Progenitor cell of endocrine pancreas (in vitro differentiated cells): ENCODE results near the gene ALOX15. TPM values are rescaled to one million over a fixed set of nuclear protein-coding genes. Genes with fewer than 3 reads are reported as not detected.
"Not testable (repeated sequence)": the region's sequence is repeated elsewhere in the genome, so short reads cannot be mapped to it uniquely, and the experiment has no call there.

Experiments
- DNase-seq: peaks from one replicate; pipeline ENCODE4 v3.0.0; 2021; ENCODE audit warnings: low spot score; ENCODE audit not compliant: unreplicated experiment
- H3K27ac Mint-ChIP-seq: 2 replicates; pipeline ENCODE4 v1.8.0; 2021; ENCODE audit warnings: mild to moderate bottlenecking, moderate library complexity, mixed read lengths
- H3K27me3 Mint-ChIP-seq: 2 replicates; pipeline ENCODE4 v1.8.0; 2021; ENCODE audit warnings: mixed read lengths
- H3K36me3 Mint-ChIP-seq: 2 replicates; pipeline ENCODE4 v1.8.0; 2022; ENCODE audit warnings: mixed read lengths; ENCODE audit not compliant: insufficient read depth
- H3K4me1 Mint-ChIP-seq: 2 replicates; pipeline ENCODE4 v1.8.0; 2021; ENCODE audit warnings: low read depth, mixed read lengths
- H3K4me3 Mint-ChIP-seq: 2 replicates; pipeline ENCODE4 v1.8.0; 2021; ENCODE audit warnings: low read depth, mild to moderate bottlenecking, moderate library complexity, mixed read lengths
- H3K9me3 Mint-ChIP-seq: 2 replicates; pipeline ENCODE4 v1.8.0; 2021; ENCODE audit warnings: low read depth, mixed read lengths
- long read RNA-seq: library from polyadenylated mRNA; unstranded; transcript quantifications from one replicate; pipeline ENCODE4 v2.0.0, GENCODE V29; 2020
- total RNA-seq: library from RNA; stranded (reverse); gene quantifications from 2 replicates; pipeline ENCODE4 v1.2.1, GENCODE V29; 2021
- TF ChIP-seq, protein P1 (sequence below): fragments of 200-600 bp; sonication (generic); IDR thresholded peaks from one replicate; pipeline ENCODE4 v1.5.0; 2021; ENCODE audit warnings: antibody characterized with exemption, mild to moderate bottlenecking; ENCODE audit not compliant: unreplicated experiment

ALOX15 gene, protein sequence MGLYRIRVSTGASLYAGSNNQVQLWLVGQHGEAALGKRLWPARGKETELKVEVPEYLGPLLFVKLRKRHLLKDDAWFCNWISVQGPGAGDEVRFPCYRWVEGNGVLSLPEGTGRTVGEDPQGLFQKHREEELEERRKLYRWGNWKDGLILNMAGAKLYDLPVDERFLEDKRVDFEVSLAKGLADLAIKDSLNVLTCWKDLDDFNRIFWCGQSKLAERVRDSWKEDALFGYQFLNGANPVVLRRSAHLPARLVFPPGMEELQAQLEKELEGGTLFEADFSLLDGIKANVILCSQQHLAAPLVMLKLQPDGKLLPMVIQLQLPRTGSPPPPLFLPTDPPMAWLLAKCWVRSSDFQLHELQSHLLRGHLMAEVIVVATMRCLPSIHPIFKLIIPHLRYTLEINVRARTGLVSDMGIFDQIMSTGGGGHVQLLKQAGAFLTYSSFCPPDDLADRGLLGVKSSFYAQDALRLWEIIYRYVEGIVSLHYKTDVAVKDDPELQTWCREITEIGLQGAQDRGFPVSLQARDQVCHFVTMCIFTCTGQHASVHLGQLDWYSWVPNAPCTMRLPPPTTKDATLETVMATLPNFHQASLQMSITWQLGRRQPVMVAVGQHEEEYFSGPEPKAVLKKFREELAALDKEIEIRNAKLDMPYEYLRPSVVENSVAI
- total RNA-seq = 0.33 and 0.69 TPM in 2 replicates
- long read RNA-seq = 0 reads

DNA sequence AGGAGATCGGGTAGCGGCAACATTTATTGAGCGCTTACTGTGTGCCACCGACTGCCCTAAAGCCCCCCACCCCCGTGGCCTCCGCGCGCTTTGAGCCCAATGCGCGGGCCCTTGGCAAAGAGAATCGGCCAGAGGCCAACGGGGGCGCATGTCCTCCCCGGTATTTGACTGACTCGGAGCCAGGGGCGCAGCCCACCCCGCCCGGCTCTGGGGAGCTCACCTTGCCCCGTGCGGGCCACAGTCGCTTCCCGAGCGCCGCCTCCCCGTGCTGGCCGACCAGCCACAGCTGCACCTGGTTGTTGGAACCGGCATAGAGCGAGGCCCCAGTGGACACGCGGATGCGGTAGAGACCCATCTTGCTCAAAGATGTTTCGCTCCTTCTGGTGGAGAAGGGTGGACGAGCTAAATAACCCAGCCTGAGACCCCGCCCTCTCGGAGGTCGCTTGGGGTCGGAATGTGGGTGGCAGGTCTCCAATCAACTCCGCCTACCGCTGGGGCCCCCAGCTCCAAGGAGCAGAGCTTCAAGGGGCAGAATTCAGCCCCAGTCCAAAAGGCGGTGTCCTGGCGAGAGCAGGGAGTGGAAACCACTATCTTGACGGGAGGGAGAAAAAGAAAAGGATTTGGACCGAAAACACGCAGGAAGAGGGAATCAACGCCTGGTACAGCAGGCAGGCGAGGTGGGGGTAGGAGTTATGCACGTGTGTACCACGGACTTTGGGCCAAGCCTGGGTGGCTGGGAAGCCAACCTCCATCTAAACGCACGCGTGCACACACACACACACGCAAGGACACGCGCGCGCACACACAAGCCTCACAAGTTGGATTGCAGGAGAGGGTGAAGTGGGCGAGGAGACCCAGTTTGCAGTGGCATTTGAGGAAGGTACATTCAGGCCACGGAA, at the start of gene ALOX15:
Gene ALOX15 (minus strand): TSS at position 382 of the 899 bp plus-strand sequence. CDS start 27 bp downstream, at position 355.
- Mint-ChIP-seq H3K9me3 (no peaks in the 10 kb centered on the region), H3K4me3 (peak within 1 kb of the TSS; percentile 24), H3K27ac (no peak within 1 kb of the TSS)

GRCh38 chr17:4690745-4691144, 49.3 kb upstream of the ALOX15 start:
- Mint-ChIP-seq H3K9me3 (peaks cover 17% of the 10 kb centered on the region), H3K4me1 (no peaks in the 10 kb centered on the region), H3K27ac (peak overlapping the region; percentile 38), H3K36me3 (peaks cover 38% of the 10 kb centered on the region), H3K27me3 (no peaks in the 10 kb centered on the region), H3K4me3 (no peak overlapping the region)
- DNase-seq = no peak
- TF ChIP-seq, protein P1, sequence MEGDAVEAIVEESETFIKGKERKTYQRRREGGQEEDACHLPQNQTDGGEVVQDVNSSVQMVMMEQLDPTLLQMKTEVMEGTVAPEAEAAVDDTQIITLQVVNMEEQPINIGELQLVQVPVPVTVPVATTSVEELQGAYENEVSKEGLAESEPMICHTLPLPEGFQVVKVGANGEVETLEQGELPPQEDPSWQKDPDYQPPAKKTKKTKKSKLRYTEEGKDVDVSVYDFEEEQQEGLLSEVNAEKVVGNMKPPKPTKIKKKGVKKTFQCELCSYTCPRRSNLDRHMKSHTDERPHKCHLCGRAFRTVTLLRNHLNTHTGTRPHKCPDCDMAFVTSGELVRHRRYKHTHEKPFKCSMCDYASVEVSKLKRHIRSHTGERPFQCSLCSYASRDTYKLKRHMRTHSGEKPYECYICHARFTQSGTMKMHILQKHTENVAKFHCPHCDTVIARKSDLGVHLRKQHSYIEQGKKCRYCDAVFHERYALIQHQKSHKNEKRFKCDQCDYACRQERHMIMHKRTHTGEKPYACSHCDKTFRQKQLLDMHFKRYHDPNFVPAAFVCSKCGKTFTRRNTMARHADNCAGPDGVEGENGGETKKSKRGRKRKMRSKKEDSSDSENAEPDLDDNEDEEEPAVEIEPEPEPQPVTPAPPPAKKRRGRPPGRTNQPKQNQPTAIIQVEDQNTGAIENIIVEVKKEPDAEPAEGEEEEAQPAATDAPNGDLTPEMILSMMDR = no peak

More for the DNA sequence above, at the start of gene ALOX15:
- peaks cover 13% of the 10 kb centered on the region for H3K4me1 Mint-ChIP-seq
- peaks cover 81% of the 10 kb centered on the region for H3K27me3 Mint-ChIP-seq
- TF ChIP-seq, protein P1 = no peak
- no peaks in the 10 kb centered on the region for H3K36me3 Mint-ChIP-seq
- DNase-seq = no peak

- not testable (repeated sequence) for H3K4me3 Mint-ChIP-seq, H3K4me1 Mint-ChIP-seq, H3K27ac Mint-ChIP-seq, DNase-seq, H3K27me3 Mint-ChIP-seq
- Mint-ChIP-seq H3K9me3 (peaks cover 17% of the 10 kb centered on the region), H3K36me3 (peaks cover 42% of the 10 kb centered on the region)
Measured at GRCh38 chr17:4689872-4690271, 48.4 kb upstream of the ALOX15 start.

- not testable (repeated sequence) for H3K27me3 Mint-ChIP-seq, H3K9me3 Mint-ChIP-seq, H3K4me3 Mint-ChIP-seq, DNase-seq, H3K4me1 Mint-ChIP-seq, H3K27ac Mint-ChIP-seq
- H3K36me3 Mint-ChIP-seq = peaks cover 42% of the 10 kb centered on the region
Measured at GRCh38 chr17:4683739-4684138, 42.3 kb upstream of the ALOX15 start.

DNA sequence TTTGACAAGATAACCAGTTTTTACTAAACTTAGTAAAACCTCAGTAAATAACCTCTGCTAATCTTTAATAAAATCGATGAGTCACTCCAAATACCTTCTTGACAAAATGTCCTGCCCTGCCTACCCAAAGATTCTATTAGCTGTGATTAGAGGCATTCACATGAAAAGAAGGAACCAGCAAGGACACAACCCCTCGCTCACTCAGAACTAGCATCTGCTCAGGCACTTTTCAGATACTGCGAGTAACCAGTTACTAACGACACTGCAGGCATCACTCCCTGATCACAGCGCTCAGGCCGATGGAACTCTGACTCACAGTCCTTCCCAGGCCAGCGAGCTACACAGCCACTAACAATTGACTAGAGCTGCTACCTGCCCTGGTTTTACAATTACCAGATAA, 38.2 kb upstream of the ALOX15 start:
- Mint-ChIP-seq H3K27me3 (no peaks in the 10 kb centered on the region), H3K36me3 (peaks cover 23% of the 10 kb centered on the region), H3K4me1 (no peaks in the 10 kb centered on the region), H3K4me3 (no peak overlapping the region), H3K27ac (no peak overlapping the region), H3K9me3 (no peaks in the 10 kb centered on the region)
- no peak for DNase-seq
- TF ChIP-seq, protein P1 = no peak
